OCI-LY7 (cell line): ENCODE measurements around the gene AMIGO2.

Experiments
- EZH2phosphoT487 ChIP-seq: fragments of 200-600 bp; sonication (generic); IDR thresholded peaks from 2 replicates; pipeline ENCODE4 v1.6.1; 2018; ENCODE audit warnings: low read depth, borderline replicate concordance, mild to moderate bottlenecking, mixed run types, antibody characterized with exemption, low read length, moderate library complexity, mixed read lengths
- TF ChIP-seq, protein P1 (sequence below): fragments of 200-600 bp; sonication (generic); conservative IDR thresholded peaks from 2 replicates; pipeline ENCODE4 v1.5.1; 2014; ENCODE audit warnings: mild to moderate bottlenecking, antibody characterized with exemption, low read length, moderate library complexity, mixed read lengths

- TF ChIP-seq, protein P1, sequence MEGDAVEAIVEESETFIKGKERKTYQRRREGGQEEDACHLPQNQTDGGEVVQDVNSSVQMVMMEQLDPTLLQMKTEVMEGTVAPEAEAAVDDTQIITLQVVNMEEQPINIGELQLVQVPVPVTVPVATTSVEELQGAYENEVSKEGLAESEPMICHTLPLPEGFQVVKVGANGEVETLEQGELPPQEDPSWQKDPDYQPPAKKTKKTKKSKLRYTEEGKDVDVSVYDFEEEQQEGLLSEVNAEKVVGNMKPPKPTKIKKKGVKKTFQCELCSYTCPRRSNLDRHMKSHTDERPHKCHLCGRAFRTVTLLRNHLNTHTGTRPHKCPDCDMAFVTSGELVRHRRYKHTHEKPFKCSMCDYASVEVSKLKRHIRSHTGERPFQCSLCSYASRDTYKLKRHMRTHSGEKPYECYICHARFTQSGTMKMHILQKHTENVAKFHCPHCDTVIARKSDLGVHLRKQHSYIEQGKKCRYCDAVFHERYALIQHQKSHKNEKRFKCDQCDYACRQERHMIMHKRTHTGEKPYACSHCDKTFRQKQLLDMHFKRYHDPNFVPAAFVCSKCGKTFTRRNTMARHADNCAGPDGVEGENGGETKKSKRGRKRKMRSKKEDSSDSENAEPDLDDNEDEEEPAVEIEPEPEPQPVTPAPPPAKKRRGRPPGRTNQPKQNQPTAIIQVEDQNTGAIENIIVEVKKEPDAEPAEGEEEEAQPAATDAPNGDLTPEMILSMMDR: no peak
- no peak for TF ChIP-seq EZH2phosphoT487
Measured at GRCh38 chr12:47123730-47124129, 44.0 kb upstream of the AMIGO2 start.
